OCI-LY1 (cell line): ENCODE data around the gene MPO.

Experiments
- H2AFZ ChIP-seq: fragments of 200-600 bp; sonication (generic), shearing (Covaris generic); 2 replicates; pipeline ENCODE4 v1.6.0; 2014; ENCODE audit warnings: antibody characterized with exemption, mild to moderate bottlenecking, low read length
- H3F3A ChIP-seq: fragments of 200-600 bp; sonication (generic), shearing (Covaris generic); 2 replicates; pipeline ENCODE4 v1.6.0; 2014; ENCODE audit warnings: mild to moderate bottlenecking, antibody characterized with exemption, low read length, moderate library complexity; ENCODE audit not compliant: insufficient read depth
- H3K27ac ChIP-seq: fragments of 200-600 bp; sonication (generic); 2 replicates; pipeline ENCODE4 v1.5.1; 2014; ENCODE audit warnings: low read length, mixed run types, mild to moderate bottlenecking, low read depth; ENCODE audit not compliant: poor library complexity, severe bottlenecking
- H3K27me3 ChIP-seq: fragments of 200-600 bp; sonication (generic); 2 replicates; pipeline ENCODE4 v1.6.0; 2014; ENCODE audit warnings: antibody characterized with exemption, mild to moderate bottlenecking, low read length, moderate library complexity; ENCODE audit not compliant: insufficient read depth
- H3K36me3 ChIP-seq: fragments of 200-600 bp; sonication (generic); 2 replicates; pipeline ENCODE4 v1.6.1; 2014; ENCODE audit warnings: mild to moderate bottlenecking, antibody characterized with exemption, low read length, moderate library complexity, mixed read lengths; ENCODE audit not compliant: insufficient read depth
- H3K4me1 ChIP-seq: fragments of 200-600 bp; sonication (generic); 2 replicates; pipeline ENCODE4 v1.5.1; 2014; ENCODE audit warnings: mild to moderate bottlenecking, low read length, moderate library complexity; ENCODE audit not compliant: insufficient read depth, severe bottlenecking
- H3K4me2 ChIP-seq: fragments of 200-600 bp; sonication (generic), shearing (Covaris generic); 2 replicates; pipeline ENCODE4 v1.6.1; 2014; ENCODE audit warnings: low read length
- H3K4me3 ChIP-seq: fragments of 200-600 bp; sonication (generic); 2 replicates; pipeline ENCODE4 v1.5.1; 2014; ENCODE audit warnings: low read length, low read depth, mild to moderate bottlenecking, mixed read lengths; ENCODE audit not compliant: poor library complexity, severe bottlenecking
- H3K79me2 ChIP-seq: fragments of 200-600 bp; shearing (Covaris generic); 2 replicates; pipeline ENCODE4 v1.6.1; 2016; ENCODE audit warnings: mixed run types, low read length, mixed read lengths; ENCODE audit not compliant: insufficient read depth
- H3K9ac ChIP-seq: fragments of 200-600 bp; sonication (generic), shearing (Covaris generic); 2 replicates; pipeline ENCODE4 v1.6.1; 2014; ENCODE audit warnings: mild to moderate bottlenecking, low read length, mixed read lengths
- H3K9me2 ChIP-seq: fragments of 200-600 bp; sonication (generic), shearing (Covaris generic); 2 replicates; pipeline ENCODE4 v1.6.1; 2014; ENCODE audit warnings: low read depth, mild to moderate bottlenecking, low read length, mixed read lengths
- H3K9me3 ChIP-seq: fragments of 200-600 bp; shearing (Covaris generic); 2 replicates; pipeline ENCODE4 v1.6.1; 2014; ENCODE audit warnings: low read length, mixed read lengths
- H4K20me1 ChIP-seq: fragments of 200-600 bp; sonication (generic), shearing (Covaris generic); 2 replicates; pipeline ENCODE4 v1.6.0; 2016; ENCODE audit warnings: mild to moderate bottlenecking, low read length; ENCODE audit not compliant: insufficient read depth
- CTCF ChIP-seq: fragments of 200-600 bp; sonication (generic), shearing (Covaris generic); IDR thresholded peaks from 2 replicates; pipeline ENCODE4 v1.5.1; 2017; ENCODE audit warnings: mild to moderate bottlenecking, antibody characterized with exemption, low read length, moderate library complexity, mixed read lengths
- EZH2 ChIP-seq: fragments of 200-600 bp; sonication (generic), shearing (Covaris generic); IDR thresholded peaks from 2 replicates; pipeline ENCODE4 v1.8.0; 2017; ENCODE audit warnings: borderline replicate concordance, mixed run types, mild to moderate bottlenecking, antibody characterized with exemption, low read length, moderate library complexity, mixed read lengths

Gene MPO

GRCh38 chr17:58272367-58273280 lies 8.1 kb downstream of the MPO start:
- Histone ChIP-seq H3F3A (no peaks in the 10 kb centered on the region), H3K4me1 (no peaks in the 10 kb centered on the region), H4K20me1 (no peaks in the 10 kb centered on the region), H2AFZ (no peak overlapping the region), H3K9me3 (no peaks in the 10 kb centered on the region), H3K4me3 (no peak overlapping the region), H3K79me2 (no peaks in the 10 kb centered on the region), H3K9ac (no peak overlapping the region), H3K27me3 (peaks cover 8% of the 10 kb centered on the region; the same call in 1 of the 2 replicates), H3K4me2 (no peak overlapping the region), H3K36me3 (no peaks in the 10 kb centered on the region), H3K27ac (no peak overlapping the region), H3K9me2 (no peaks in the 10 kb centered on the region)
- no peak for TF ChIP-seq EZH2
- TF ChIP-seq CTCF = no peak

- H3F3A ChIP-seq = no peaks in the 10 kb centered on the region
- H3K9ac ChIP-seq = no peak overlapping the region
Measured at GRCh38 chr17:58271216-58271931, 9.4 kb downstream of the MPO start.

More at GRCh38 chr17:58271216-58271931, 9.4 kb downstream of the MPO start:
- Histone ChIP-seq H4K20me1 (no peaks in the 10 kb centered on the region), H3K27ac (no peak overlapping the region), H3K36me3 (no peaks in the 10 kb centered on the region), H3K9me2 (no peaks in the 10 kb centered on the region), H3K4me3 (no peak overlapping the region), H3K79me2 (no peaks in the 10 kb centered on the region), H3K9me3 (no peaks in the 10 kb centered on the region), H2AFZ (no peak overlapping the region), H3K4me1 (no peaks in the 10 kb centered on the region), H3K4me2 (no peak overlapping the region), H3K27me3 (peaks cover 8% of the 10 kb centered on the region; the same call in 1 of the 2 replicates)
- TF ChIP-seq EZH2 = no peak
- no peak for TF ChIP-seq CTCF
